Measurements from ENCODE around the gene ABCB1.

The ABCB1 gene

DNA sequence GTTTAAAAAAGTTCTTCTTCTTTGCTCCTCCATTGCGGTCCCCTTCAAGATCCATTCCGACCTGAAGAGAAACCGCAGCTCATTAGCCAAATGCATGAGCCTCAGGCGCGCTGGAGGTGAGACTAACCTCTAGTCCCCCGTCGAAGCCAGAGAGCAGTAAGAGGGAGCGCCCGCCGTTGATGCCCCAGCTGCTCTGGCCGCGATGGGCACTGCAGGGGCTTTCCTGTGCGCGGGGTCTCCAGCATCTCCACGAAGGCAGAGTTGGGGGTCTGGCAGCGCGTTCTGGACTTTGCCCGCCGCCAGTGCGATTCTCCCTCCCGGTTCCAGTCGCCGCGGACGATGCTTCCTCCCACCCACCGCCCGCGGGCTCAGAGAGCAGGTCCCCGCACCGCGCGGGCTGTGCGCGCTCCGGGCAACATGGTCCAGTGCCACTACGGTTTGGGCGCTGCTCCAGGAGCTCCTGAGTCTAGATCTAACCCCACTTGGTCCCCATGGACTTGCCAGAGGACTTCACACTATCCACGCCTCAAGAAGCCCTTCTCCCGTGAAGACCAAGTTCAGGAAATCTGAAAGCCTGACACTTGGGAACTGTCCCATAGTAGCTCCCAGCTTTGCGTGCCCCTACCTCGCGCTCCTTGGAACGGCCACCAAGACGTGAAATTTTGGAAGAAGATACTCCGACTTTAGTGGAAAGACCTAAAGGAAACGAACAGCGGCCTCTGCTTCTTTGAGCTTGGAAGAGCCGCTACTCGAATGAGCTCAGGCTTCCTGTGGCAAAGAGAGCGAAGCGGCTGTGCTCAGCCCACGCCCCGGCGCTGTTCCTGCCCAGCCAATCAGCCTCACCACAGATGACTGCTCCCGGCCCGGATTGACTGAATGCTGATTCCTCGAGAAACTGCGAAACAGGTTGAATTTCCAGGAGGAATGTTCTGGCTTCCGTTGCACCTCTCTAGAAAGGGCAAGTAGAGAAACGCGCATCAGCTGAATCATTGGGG is at the start of gene ABCB1:
Gene ABCB1 (minus strand): TSS at position 755 of the 995 bp plus-strand sequence. CDS start 700 bp downstream, at position 55.
- in situ Hi-C loops (cut with MboI; ENCODE audit: low sequenced_read_pairs), result no loop called here

DNA sequence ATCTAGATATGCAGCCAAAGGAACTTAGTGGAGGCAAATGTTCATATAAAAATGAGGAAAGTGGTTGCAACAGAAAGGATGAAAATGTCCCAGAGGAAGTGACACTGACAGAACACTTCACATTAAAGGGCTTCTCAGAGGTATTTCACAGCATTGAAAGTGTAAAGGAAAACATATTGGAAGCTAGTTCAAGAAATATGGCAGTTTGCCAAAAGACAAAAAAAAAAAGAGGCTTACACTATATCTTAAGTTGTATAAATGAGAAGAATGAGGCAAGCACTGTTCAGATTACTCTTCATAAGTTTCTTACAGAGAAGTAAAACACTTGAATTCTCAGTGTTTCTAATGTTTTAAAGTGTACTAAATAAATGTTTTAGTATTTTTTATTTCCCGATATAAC is 47.6 kb upstream of the ABCB1 start:
- in situ Hi-C loops (cut with MboI; ENCODE audit: low sequenced_read_pairs), result no loop called here

DNA sequence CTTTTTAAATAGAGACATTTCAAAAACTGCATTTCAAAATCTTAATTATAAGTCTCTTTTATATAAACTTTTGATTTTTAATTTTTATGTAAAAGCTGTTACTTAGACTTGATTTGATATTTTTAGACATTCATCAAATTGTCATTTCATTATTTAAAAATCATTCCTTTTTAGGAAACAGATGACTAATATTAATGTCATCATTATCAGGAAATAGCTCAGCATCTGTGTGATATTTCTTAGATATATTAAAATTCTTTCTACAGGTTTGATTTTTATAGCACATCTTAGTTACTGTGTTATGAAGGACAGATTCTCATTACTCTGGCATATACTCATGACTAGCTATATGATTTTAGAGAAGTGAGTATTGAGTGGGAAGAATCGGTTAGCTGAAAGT is 44.8 kb upstream of the ABCB1 start:
- in situ Hi-C loops (cut with MboI; ENCODE audit: low sequenced_read_pairs), result no loop called here

DNA sequence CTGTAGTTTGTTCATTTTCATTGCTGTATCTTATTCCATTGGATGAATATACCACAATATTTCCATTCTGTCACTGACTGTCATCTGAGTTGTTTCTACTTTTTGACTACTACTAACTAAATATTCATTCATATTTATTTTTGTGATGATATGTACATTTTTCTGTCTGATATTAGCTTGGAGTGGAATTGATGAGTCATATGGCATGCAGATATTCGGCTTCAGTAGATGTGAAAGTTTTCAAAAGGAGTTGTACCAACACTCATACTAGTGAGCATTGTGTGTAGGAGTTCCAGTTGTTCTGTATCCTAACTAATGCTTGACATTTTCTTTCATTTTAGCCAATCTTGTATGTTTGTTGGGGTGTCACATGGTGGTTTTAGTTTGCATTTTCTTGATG is 35.2 kb upstream of the ABCB1 start:
- in situ Hi-C loops (cut with MboI; ENCODE audit: low sequenced_read_pairs), result no loop called here

DNA sequence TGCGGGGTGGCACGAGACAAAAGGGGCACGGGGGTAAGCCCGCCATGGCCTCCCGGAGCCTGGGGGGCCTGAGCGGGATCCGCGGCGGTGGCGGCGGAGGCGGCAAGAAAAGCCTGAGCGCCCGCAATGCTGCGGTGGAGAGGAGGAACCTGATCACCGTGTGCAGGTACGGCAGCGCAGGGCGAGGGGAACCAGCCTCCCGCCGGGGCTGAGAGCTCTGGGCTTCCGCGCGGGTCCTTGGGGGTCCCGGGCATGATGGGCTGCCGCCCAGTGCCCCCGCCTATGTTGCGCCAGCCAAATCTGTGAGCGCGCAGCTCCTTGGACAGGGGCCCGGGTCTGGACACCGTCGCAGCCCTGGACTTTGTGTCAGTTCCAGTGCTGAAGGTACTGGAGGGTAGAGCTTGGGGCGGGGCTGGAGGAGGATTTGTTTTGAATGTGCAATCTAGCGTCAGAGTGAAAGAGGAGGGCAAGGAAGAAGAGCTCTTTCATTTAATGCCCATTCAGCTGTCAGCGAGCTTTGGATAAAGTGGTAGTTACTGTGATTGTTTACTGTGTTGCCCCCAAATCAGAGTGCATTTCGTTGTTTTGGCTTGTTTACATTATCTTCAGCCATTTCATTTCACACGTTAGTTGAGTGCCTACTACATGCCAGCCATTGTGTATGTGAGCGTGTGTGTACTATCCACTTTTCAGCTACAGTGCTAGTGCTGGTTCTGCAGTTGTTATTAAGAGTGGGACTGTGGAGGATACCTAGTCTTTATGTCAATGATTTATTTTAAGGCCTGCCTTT is 28.3 kb upstream of the ABCB1 start:
- in situ Hi-C loops (cut with MboI; ENCODE audit: low sequenced_read_pairs), result no loop called here

DNA sequence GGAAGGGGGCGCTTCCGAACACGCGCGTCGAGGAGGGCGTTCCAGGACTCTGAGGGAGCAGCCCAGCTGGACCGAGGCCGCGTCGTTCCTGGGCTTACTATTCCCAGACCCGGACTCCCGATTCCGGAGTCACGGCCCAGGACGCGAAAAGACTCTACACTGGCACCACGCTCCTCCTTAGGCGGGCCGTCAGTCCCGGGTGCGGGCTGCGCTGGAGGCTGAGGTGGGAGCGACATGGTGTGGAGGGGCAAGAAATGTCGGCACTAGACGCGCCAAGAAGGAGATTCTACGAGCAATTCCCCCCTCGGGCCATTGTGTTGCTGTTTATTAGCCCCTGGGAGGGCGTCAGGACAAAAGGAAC is 26.9 kb upstream of the ABCB1 start:
- in situ Hi-C loops (cut with MboI; ENCODE audit: low sequenced_read_pairs), result no loop called here

DNA sequence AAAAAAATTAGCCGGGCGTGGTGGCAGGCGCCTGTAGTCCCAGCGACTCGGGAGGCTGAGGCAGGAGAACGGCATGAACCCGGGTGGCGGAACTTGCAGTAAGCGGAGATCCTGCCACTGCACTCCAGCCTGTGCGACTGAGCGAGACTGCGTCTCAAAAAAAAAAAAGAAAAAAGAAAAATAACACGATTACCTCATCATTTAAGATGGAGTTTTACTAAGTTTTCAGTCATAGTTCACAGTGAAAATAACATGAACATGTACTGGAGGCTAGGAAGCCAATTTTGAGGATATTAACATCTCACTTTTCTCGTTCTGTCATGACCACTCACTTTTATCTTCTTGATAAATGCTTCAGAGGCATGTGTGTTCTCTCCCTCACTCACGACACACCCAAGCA is 24.4 kb upstream of the ABCB1 start:
- in situ Hi-C loops (cut with MboI; ENCODE audit: low sequenced_read_pairs), result no loop called here

DNA sequence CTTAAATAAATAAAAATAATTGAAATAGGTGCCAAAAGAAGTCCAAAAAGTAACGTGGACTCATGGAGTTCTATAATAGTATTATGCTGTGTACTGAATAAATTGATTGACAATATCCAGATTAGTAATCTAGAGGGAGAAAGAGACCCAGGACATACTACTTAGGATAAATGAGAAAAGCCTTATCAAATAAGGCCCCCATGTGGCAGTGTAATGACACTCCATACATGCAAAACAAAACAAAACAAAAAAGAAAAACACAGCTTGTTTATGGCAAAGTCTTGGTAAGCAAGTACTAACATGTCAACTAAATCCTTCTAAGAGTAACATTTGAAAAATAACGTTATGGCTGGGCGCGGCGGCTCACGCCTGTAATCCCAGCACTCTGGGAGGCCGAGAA is 23.9 kb upstream of the ABCB1 start:
- in situ Hi-C loops (cut with MboI; ENCODE audit: low sequenced_read_pairs), result no loop called here

DNA sequence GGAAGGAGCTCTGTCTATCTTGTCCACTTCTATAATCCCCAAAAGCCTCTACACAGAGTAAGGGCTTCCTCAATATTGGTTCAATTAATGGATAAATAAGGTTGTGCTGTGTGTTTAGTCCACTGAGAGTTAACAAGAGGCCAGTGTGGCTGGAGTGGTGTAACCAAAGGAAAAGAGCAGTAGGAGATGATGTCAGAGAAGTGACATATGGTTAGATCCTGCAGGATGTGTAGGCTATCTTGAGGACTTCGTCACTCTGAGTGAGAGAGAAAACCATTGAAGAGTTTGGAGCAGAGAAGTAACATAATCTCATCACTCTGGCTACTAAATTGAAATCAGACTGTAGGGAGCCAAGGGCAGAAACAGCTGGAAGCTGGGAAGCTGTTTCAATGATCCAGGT is 14.5 kb upstream of the ABCB1 start:
- in situ Hi-C loops (cut with MboI; ENCODE audit: low sequenced_read_pairs), result no loop called here

DNA sequence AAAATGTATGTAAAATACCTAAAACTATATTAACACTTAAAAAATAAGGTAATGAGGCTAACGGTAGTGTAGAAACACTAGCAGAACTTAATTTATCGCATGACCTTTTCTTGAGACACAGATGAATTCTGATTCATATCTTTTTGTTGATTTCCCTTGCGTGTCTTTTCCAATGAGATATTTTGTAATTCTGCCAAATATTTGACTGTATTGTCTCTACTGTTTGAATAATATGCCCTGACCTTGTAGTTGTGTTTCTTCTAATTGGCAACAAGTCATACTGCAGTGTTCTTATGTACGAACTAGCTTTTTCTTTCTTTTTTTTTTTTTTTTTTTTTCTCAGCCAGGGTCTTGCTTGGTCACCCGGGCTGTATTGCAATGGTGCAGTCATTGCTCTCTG is 9.2 kb upstream of the ABCB1 start:
- in situ Hi-C loops (cut with MboI; ENCODE audit: low sequenced_read_pairs), result no loop called here

DNA sequence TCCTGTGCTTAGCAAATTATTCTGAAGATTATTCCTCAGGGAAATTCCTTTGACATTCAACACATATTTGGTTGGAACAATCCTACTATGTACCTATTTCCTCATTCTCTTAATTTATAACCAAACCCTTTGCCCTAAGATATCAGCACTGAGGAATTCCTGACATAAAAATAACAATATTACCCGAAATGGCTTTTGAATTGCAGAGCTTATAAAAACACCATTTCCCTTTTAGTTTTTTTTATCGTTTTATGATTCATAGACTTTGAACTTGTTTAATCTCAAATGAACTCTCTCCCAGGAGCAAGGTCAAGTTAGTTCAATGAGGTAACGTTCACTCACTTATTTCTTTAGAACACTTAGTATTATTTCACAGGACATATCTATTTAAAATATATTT is 7.7 kb upstream of the ABCB1 start:
- in situ Hi-C loops (cut with MboI; ENCODE audit: low sequenced_read_pairs), result no loop called here

DNA sequence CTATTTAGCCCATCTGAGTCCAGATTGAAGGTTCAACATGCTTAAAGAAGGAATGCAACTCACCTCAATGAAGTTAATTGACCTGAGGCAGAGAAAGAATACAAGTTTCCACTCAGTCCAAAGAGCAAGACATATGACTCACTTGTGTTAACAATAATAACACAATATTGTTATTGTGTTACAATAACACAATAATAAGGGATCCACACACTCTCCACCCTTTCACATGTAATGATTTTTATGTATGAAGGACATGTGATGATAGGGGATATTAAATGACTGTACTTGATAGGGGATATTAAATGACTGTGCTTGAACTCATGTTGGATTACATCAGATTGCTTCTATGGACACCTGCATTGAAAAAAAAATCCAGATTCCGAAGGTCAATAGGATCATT is 3.6 kb upstream of the ABCB1 start:
- in situ Hi-C loops (cut with MboI; ENCODE audit: low sequenced_read_pairs), result no loop called here

DNA sequence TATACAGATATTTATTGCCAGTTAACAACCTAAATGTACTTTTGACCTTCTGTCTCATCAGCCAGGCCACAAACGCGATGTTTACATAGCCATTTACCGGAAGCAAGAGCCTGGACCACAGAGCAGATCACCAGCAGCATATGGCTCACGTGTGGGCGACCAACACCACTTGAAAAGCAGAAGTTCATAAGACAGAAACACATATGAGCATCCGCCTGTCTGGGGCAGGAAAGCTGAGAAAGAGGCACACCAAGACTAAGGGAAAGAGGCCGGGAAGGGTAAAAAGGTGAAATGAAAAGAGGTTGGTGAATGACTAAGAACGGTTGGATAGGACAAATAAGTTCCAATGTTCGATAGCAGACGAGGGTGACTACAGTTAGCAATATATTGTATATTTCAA is 1.3 kb downstream of the ABCB1 start:
- in situ Hi-C loops (cut with MboI; ENCODE audit: low sequenced_read_pairs), result no loop called here

DNA sequence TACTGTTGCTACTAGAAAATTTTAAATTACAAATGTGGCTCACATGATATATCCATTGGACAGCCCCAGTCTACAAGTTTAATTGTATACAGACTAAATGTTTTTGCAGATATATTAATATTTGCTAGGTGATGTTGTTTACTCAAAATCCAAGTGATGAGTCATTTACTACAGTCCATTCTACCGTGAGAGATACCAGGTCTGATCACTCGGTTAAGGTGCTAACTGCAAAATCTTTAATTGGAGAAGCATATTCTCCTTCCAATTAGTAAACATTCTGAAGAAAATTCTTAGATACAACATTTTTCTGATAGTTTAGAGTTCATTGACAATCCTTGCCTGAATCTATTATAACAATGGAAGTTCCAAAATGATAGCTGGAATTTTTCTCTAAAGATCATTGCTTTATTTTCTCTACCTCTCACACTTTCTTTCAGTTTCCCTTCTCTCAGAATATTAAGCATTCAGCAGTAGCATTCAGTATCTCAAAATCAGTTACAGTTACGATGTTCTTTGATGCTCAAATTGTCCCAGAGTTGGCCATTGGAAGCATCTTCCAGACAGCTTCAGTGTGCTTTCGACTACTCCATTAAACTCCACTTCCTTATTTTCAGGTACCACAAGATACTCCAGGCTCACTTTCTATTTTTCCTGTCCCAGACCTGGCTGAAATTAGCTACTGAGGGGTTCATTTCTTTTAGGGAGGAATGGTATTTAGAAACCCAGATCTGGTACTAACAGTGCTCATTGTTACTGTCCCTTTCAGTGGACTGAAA is 2.3 kb downstream of the ABCB1 start:
- in situ Hi-C loops (cut with MboI; ENCODE audit: low sequenced_read_pairs), result no loop called here

DNA sequence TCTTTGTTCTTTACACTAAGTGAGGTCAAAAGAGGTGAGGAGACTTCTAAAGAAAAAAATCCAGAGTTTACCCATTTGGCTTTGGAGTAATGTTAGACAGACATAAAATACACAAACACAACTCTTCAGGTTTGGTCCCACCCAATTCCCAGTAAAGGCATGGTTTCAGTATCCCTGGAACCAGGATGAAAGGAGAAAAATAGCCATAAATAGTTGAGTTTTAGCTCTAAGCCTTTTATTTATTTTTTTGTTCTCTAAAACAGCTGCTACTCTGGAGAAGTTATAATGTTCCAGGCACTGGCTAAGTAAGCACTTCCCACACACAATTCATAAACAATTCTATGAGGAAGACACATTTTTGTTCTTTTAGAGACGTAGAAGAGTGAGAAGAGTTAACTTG is 4.0 kb downstream of the ABCB1 start:
- in situ Hi-C loops (cut with MboI; ENCODE audit: low sequenced_read_pairs), result no loop called here

DNA sequence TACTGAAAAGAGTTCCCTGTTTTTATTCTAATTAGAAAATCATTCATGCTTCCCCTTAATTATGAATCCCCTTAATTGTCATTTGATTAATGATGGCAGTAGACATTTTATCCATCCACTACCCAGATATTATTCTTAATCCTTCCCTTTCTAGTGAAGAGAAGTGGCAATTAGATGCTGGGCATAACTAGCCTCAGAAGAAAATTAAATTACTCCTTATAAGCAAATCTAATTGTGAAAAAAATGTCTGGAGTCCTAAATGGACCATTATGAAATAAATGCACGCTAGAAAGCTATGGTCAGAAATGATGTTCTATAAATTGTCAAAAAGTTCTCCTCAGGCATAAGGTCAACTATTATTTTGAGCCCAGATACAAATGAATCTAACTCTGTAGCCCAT is 4.5 kb downstream of the ABCB1 start:
- in situ Hi-C loops (cut with MboI; ENCODE audit: low sequenced_read_pairs), result no loop called here

DNA sequence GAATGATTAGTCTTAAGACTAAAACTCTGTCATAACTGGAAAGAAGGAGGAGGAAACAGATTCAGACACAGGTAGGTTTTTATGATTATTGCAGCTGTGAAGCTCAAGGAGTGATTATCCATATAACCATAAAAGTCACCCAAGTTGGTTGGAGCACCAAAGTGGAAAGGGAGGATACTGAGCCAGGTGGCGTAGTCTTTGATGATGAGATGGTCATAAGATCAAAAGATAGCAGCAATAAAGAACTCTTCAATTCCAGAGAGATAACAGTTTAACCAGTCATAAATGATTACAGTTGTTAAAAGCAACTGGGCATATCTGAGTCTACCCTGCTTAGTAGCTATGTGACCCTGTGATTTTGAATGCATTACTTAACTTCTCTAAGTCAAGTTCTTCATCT is 8.4 kb downstream of the ABCB1 start:
- in situ Hi-C loops (cut with MboI; ENCODE audit: low sequenced_read_pairs), result no loop called here

DNA sequence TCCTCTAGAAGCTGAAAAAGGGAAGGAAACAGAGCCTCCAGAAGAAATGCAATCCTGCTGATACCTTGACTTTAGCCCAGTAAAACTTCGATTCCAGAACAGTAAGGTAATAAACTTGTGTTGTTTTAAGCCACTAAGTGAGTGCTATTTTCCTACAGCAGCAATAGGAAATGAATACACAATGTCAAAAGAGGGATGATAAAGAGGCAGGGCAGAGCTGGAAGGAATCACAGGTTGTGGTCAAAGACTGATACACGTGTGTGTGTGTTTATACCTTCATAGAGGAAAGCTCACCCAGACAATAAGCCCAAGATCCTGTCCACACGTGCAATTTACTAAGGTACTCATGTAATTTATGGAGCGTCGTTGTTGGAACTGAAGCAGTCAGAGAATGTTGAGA is 9.5 kb downstream of the ABCB1 start:
- in situ Hi-C loops (cut with MboI; ENCODE audit: low sequenced_read_pairs), result no loop called here

DNA sequence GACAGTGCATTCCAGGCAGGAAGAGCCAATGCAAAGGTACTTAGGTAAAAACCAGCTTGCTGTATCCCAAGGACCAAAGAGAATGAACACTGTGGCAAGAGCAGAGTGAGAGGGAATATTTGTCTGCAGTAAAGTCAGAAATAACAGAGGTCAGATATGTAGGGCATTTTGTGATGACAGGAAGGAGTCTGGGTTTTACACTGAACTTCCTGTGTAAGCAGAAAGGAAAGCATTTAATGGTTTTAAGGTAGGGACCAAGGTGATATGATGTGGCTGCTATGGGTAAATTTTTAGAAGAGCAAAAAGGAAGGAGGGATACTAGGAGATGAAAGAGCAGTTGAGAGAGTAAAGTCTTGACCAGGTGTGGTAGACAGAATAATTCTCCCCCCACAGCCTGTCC is 10.1 kb downstream of the ABCB1 start:
- in situ Hi-C loops (cut with MboI; ENCODE audit: low sequenced_read_pairs), result no loop called here

DNA sequence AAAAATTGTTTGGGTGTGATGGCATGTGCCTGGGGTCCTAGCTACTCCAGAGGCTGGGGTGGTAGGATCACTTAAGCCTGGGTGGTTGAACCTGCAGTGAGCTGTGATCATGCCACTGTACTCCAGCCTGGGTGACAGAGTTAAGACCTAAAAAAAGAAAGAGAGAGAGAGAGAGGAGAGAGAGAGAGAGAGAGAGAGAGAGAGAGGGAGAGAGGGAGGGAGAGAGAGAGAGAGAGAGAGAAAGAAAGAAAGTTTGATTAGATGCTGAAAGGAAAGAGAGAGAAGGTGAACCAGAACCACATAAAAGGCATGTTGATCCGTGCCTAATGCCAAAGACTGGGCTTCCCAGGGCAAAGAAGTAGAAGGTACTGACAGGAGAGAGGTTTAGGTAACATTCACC is 11.1 kb downstream of the ABCB1 start:
- in situ Hi-C loops (cut with MboI; ENCODE audit: low sequenced_read_pairs), result no loop called here

DNA sequence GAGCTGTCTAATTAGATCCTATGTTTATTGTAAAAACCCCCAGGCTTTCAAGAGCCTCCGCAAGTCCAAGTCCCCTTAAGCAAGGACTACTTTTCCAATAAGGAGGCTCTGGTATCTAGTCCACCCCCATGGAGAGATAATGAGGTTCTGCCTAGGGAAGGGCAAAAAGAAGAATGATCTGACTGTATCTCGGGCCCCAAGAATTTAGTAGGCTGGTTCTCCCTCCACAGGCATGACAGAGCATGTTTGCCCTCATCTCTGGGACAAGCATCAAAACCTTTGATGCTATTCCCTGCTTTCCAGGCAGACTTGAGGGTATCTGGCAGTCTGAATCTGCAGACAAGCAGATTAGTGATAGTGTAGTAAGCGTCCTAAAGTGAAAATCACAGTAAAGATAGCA is 19.0 kb downstream of the ABCB1 start:
- in situ Hi-C loops (cut with MboI; ENCODE audit: low sequenced_read_pairs), result no loop called here

Data from HL-60/S4 treated with retinoic acid at 250 ng/mL for 4 days and 3 days (cell line).